GM08714 (cell line): ENCODE data around the gene CLUH.
"Not testable (repeated sequence)": the region's sequence is repeated elsewhere in the genome, so short reads cannot be mapped to it uniquely, and the experiment has no call there.

Source experiments
- H3K4me3 ChIP-seq: fragments of 200-500 bp; sonication (Bioruptor generic); 2 replicates; pipeline ENCODE4 v1.5.1; 2014; ENCODE audit warnings: mild to moderate bottlenecking, low read length, inconsistent platforms
- ZNF274 ChIP-seq: IDR thresholded peaks from 2 replicates; pipeline ENCODE4 v1.6.1; 2012; ENCODE audit warnings: mild to moderate bottlenecking, low read depth, low read length

CLUH gene

GRCh38 chr17:2690165-2691068 is 21.1 kb downstream of the CLUH start:
- H3K4me3 ChIP-seq, result no peak overlapping the region
- no peak for TF ChIP-seq ZNF274

- no peak overlapping the region for H3K4me3 ChIP-seq
- no peak for TF ChIP-seq ZNF274
Measured at GRCh38 chr17:2689411-2690164, 22.0 kb downstream of the CLUH start.

GRCh38 chr17:2688351-2689342 is 22.9 kb downstream of the CLUH start:
- H3K4me3 ChIP-seq, result no peak overlapping the region
- no peak for TF ChIP-seq ZNF274

GRCh38 chr17:2687074-2687418 is 24.5 kb downstream of the CLUH start:
- no peak overlapping the region for H3K4me3 ChIP-seq
- TF ChIP-seq ZNF274, result no peak

GRCh38 chr17:2685696-2686095 is 25.9 kb downstream of the CLUH start:
- no peak overlapping the region for H3K4me3 ChIP-seq
- no peak for TF ChIP-seq ZNF274

- TF ChIP-seq ZNF274, result no peak
- H3K4me3 ChIP-seq, result no peak overlapping the region
Measured at GRCh38 chr17:2684549-2684948, 27.0 kb downstream of the CLUH start.

- H3K4me3 ChIP-seq, result no peak overlapping the region
- TF ChIP-seq ZNF274, result no peak
Measured at GRCh38 chr17:2683912-2684311, 27.7 kb downstream of the CLUH start.

GRCh38 chr17:2682176-2682938 is 29.2 kb downstream of the CLUH start:
- H3K4me3 ChIP-seq, result no peak overlapping the region
- TF ChIP-seq ZNF274, result no peak

- H3K4me3 ChIP-seq, result no peak overlapping the region
- no peak for TF ChIP-seq ZNF274
Measured at GRCh38 chr17:2681650-2682049, 29.9 kb downstream of the CLUH start.

- TF ChIP-seq ZNF274, result no peak
Measured at GRCh38 chr17:2680961-2681360, 30.6 kb downstream of the CLUH start.

GRCh38 chr17:2679247-2679646 is 32.3 kb downstream of the CLUH start:
- not testable (repeated sequence) for H3K4me3 ChIP-seq

More at GRCh38 chr17:2680961-2681360, 30.6 kb downstream of the CLUH start:
- no peak overlapping the region for H3K4me3 ChIP-seq

GRCh38 chr17:2672026-2672425 is 39.5 kb downstream of the CLUH start:
- no peak overlapping the region for H3K4me3 ChIP-seq
- TF ChIP-seq ZNF274, result no peak

GRCh38 chr17:2660410-2660809 is 51.2 kb downstream of the CLUH start:
- H3K4me3 ChIP-seq, result not testable (repeated sequence)

GRCh38 chr17:2659337-2659736 is 52.2 kb downstream of the CLUH start:
- not testable (repeated sequence) for H3K4me3 ChIP-seq
